Uterus (tissue), 4 donors: ENCODE measurements around the gene IFT52. TPM values are rescaled to one million over a fixed set of nuclear protein-coding genes. Genes with fewer than 3 reads are reported as not detected.

Experiments used
- DNase-seq, 2 donors: peaks; one replicate each; pipeline ENCODE4 v3.0.0-alpha.2; 2019 to 2020
- H3K27ac ChIP-seq, 2 donors: fragments of 200-600 bp; sonication (generic); 1 replicate in 1 of 2; 2 replicates in 1 of 2; pipeline ENCODE4 v1.5.1; 2016 to 2018
- H3K27me3 ChIP-seq, 2 donors: fragments of 200-600 bp; sonication (generic); one replicate each; pipeline ENCODE4 v1.5.1; 2018 to 2019; ENCODE audit warnings: control low read depth in 1 of 2
- H3K36me3 ChIP-seq, 2 donors: fragments of 200-600 bp; sonication (generic); one replicate each; pipeline ENCODE4 v1.5.1; 2019; ENCODE audit warnings: control low read depth in 1 of 2
- H3K4me1 ChIP-seq, 2 donors: fragments of 200-600 bp; sonication (generic); one replicate each; pipeline ENCODE4 v1.5.1; 2018 to 2019; ENCODE audit warnings: control low read depth in 1 of 2
- H3K4me3 ChIP-seq, 2 donors: fragments of 200-600 bp; sonication (generic); 1 replicate in 1 of 2; 2 replicates in 1 of 2; pipeline ENCODE4 v1.5.1; 2018 to 2019; ENCODE audit warnings: mild to moderate bottlenecking in 1 of 2
- H3K9me3 ChIP-seq, 2 donors: fragments of 200-600 bp; sonication (generic); one replicate each; pipeline ENCODE4 v1.5.1; 2019; ENCODE audit warnings: control low read depth in 1 of 2
- POLR2A ChIP-seq, 2 donors: fragments of 450-650 bp; IDR thresholded peaks; one replicate each; pipeline ENCODE4 v1.6.1; 2016; ENCODE audit warnings: antibody characterized with exemption in 2 of 2, mild to moderate bottlenecking in 1 of 2, moderate library complexity in 1 of 2
- intact Hi-C: fragments of 100-400 bp; cut with DNase I; formaldehyde crosslinking; loops from one replicate; pipeline ENCODE4 v1.15.1; 2023; ENCODE audit warnings: low total_unique reads
- total RNA-seq, 4 donors: library from RNA; depleted of rRNA in 3 of 4; stranded (reverse); fragments of >200 nt in 3 of 4; gene quantifications; one replicate each; pipeline versions ENCODE4 v1.1.0 to v1.2.4, GENCODE V29; 2014 to 2023
- TF ChIP-seq, protein P1 (sequence below), 4 experiments: fragments of 200-600 bp in 2 of 4; fragments of 450-650 bp in 2 of 4; sonication (generic) in 2 of 4; IDR thresholded peaks; one replicate each; pipeline ENCODE4 v1.5.1; 2016 to 2019; ENCODE audit warnings: antibody characterized with exemption in 4 of 4, mild to moderate bottlenecking in 2 of 4, moderate library complexity in 1 of 4
- donor health status: DM: yes; HTN: yes; CAD: no.

IFT52 gene
- total RNA-seq, 4 donors from 2014 or later, result 39.1 to 64.0 (median 43.0) TPM

DNA sequence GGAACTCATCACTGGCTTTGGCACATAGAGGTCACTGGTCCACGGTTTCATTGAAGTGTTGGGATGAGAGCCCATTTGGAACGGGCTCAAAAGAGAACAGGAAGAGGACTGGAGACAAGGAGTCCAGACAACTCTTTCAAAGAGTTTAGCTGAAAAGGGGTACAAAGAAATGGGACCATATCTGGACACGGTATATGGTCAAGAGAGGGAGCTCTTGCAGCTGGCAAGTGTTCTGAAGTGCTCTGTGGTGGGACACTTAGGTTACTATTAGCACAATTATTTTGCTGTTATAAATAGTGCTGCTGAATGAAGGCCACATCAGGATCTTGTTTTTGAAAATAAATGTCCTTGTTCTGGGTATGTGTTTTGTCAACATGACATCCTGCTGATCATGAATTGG, 27.3 kb upstream of the IFT52 start:
- no peaks in the 10 kb centered on the region for H3K36me3 ChIP-seq
- no peaks in the 10 kb centered on the region for H3K27me3 ChIP-seq
- no peaks in the 10 kb centered on the region for H3K9me3 ChIP-seq
- no peak overlapping the region for H3K4me3 ChIP-seq
- intact Hi-C loops, result no loop called here
- H3K27ac ChIP-seq, result no peak overlapping the region
- no peaks in the 10 kb centered on the region for H3K4me1 ChIP-seq
- no peak for TF ChIP-seq POLR2A (IDR thresholded peaks at IDR 0.05)
- TF ChIP-seq, protein P1, sequence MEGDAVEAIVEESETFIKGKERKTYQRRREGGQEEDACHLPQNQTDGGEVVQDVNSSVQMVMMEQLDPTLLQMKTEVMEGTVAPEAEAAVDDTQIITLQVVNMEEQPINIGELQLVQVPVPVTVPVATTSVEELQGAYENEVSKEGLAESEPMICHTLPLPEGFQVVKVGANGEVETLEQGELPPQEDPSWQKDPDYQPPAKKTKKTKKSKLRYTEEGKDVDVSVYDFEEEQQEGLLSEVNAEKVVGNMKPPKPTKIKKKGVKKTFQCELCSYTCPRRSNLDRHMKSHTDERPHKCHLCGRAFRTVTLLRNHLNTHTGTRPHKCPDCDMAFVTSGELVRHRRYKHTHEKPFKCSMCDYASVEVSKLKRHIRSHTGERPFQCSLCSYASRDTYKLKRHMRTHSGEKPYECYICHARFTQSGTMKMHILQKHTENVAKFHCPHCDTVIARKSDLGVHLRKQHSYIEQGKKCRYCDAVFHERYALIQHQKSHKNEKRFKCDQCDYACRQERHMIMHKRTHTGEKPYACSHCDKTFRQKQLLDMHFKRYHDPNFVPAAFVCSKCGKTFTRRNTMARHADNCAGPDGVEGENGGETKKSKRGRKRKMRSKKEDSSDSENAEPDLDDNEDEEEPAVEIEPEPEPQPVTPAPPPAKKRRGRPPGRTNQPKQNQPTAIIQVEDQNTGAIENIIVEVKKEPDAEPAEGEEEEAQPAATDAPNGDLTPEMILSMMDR (IDR thresholded peaks at IDR 0.05), result no peak
- no peak for DNase-seq

DNA sequence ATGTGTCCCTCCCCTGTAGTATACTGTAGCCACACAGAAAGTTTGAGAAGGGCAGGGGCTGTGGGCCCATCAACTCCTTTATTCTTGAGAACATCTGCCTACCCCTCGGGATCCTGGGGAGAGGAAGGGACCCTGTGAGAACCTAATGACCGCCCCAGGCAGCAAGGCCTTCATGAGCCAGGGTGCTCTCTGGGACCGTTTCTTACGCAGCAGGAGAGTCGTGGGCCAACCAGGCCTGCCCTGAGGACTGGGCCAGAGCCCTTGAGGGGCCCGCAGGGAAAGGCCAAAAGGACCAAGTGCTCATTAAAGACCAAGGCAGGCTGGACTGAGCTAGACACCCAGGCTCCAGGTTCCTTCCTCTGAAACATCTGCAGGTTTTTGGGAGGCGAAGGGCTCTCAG, 26.7 kb upstream of the IFT52 start:
- no peaks in the 10 kb centered on the region for H3K9me3 ChIP-seq
- intact Hi-C loops, result no loop called here
- TF ChIP-seq POLR2A (IDR thresholded peaks at IDR 0.05), result no peak
- TF ChIP-seq, protein P1 (IDR thresholded peaks at IDR 0.05), result no peak
- H3K4me1 ChIP-seq, result no peaks in the 10 kb centered on the region
- H3K36me3 ChIP-seq, result no peaks in the 10 kb centered on the region
- no peak overlapping the region for H3K4me3 ChIP-seq
- H3K27me3 ChIP-seq, result no peaks in the 10 kb centered on the region
- no peak for DNase-seq
- no peak overlapping the region for H3K27ac ChIP-seq

DNA sequence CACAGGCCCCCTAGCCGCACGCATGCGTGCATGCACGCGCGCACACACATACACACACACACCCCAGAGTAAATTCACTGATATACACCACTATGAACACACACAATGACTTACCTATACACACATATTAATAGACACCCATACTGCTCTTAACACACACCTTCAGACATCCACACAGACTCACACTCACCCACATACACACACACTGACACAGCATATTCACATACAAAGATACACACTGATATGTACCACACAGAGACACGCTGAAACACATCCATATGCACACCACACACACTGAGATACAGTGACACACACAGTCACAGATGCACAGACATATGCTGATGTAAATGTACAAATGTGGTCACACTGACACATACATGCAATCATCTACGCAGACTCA, 26.3 kb upstream of the IFT52 start:
- Histone ChIP-seq H3K36me3 (no peaks in the 10 kb centered on the region), H3K4me3 (no peak overlapping the region), H3K4me1 (no peaks in the 10 kb centered on the region), H3K27me3 (no peaks in the 10 kb centered on the region), H3K9me3 (no peaks in the 10 kb centered on the region), H3K27ac (no peak overlapping the region)
- DNase-seq, result no peak
- no peak for TF ChIP-seq POLR2A (IDR thresholded peaks at IDR 0.05)
- TF ChIP-seq, protein P1 (IDR thresholded peaks at IDR 0.05), result no peak
- intact Hi-C loops, result no loop called here

DNA sequence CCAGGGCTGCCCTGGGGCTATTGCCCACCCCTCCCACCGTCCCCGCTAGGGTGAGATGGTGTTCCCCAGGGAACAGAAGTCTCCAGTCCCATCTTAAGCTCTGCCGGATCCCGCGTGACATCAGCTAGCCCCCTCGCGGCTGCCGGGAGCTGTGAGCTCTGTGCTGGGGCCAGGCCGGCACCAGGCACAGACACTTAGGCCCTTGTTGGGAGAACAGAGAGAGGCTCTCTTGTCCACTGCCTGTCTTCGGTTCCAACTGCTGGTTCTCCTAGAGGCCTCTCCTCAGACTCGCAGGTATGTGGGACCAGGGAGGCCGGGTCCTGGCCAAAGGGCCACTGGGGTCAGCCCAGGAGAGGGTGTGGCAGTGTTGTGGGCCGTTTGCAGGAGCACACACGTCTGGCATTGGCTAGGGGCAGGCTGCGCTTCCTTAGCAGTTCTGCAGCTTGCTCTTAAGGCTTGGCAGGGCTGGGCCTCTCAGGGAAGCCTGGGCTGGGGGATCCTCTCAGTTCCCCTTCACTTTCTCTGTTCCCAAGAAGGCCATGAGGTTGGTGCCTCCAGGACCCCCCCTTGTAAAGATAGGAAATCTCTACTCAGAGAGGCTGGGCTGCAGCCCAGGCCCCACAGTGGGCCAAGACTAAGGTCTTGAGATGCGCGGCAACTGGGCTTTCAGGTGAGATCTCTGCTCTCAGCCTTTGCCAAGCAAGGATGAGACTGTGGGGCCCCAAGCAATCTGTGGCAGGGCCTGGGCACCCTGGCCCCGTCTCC, 25.6 kb upstream of the IFT52 start:
- Histone ChIP-seq H3K4me1 (no peaks in the 10 kb centered on the region), H3K36me3 (no peaks in the 10 kb centered on the region), H3K9me3 (no peaks in the 10 kb centered on the region), H3K4me3 (no peak overlapping the region), H3K27ac (no peak overlapping the region), H3K27me3 (no peaks in the 10 kb centered on the region)
- no peak for DNase-seq
- intact Hi-C loops, result no loop called here
- no peak for TF ChIP-seq POLR2A (IDR thresholded peaks at IDR 0.05)
- TF ChIP-seq, protein P1 (IDR thresholded peaks at IDR 0.05), result no peak

DNA sequence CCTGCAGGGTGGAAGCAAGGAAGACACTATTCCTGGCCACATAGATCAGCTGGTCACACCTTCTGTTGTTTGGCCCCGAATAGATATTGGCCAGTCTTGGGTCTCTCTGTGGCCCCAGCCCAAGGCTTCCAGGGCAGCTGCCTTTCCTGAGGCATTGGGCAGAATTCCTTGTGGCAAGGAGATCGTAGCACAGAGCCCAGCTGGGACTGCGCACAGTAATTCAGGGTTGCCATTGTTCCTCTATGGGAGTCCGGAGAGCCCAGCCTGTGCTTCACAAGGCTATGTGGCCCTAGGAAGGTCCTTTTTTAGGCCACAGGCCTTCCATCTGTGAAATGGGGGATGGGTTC, 25.0 kb upstream of the IFT52 start:
- intact Hi-C loops, result no loop called here
- no peak for DNase-seq
- no peak overlapping the region for H3K4me3 ChIP-seq
- TF ChIP-seq POLR2A (IDR thresholded peaks at IDR 0.05), result no peak
- TF ChIP-seq, protein P1 (IDR thresholded peaks at IDR 0.05), result no peak
- H3K9me3 ChIP-seq, result no peaks in the 10 kb centered on the region
- H3K27ac ChIP-seq, result no peak overlapping the region
- no peaks in the 10 kb centered on the region for H3K4me1 ChIP-seq
- H3K36me3 ChIP-seq, result no peaks in the 10 kb centered on the region
- H3K27me3 ChIP-seq, result no peaks in the 10 kb centered on the region
